B cell (primary cell): Measurements from ENCODE around the gene CCDC86. TPM values are rescaled to one million over a fixed set of nuclear protein-coding genes. Genes with fewer than 3 reads are reported as not detected.

Experiments used
- ATAC-seq: fragments of 200-7000 bp; cut with Tn5 transposase; one replicate; pipeline ENCODE4 v1.10.0; 2021; ENCODE audit warnings: low read depth, mild to moderate bottlenecking, moderate number of reproducible peaks, moderate library complexity
- CTCF ChIA-PET: fragments of 350-600 bp; sonication (Branson Sonifier 250); formaldehyde crosslinking; loops from one replicate; lab custom pipeline; 2021; ENCODE audit warnings: antibody characterized with exemption, inconsistent platforms; lab: Charles Lee
- POLR2A ChIA-PET: fragments of 350-600 bp; sonication (Branson Sonifier 250); formaldehyde crosslinking; loops from one replicate; lab custom pipeline; 2021; ENCODE audit warnings: antibody characterized with exemption; lab: Charles Lee
- DNase-seq: peaks from one replicate; pipeline ENCODE4 v3.0.0; 2013
- H2AFZ ChIP-seq: 2 replicates; pipeline ENCODE4 v1.6.1; 2012; ENCODE audit warnings: mild to moderate bottlenecking, low read depth, low read length; ENCODE audit not compliant: insufficient read depth, poor library complexity, severe bottlenecking
- H3K27ac ChIP-seq, 2 donors: 1 replicate in 1 of 2; 2 replicates in 1 of 2; pipeline ENCODE4 v1.5.1; 2012 to 2013; ENCODE audit warnings: low read length in 2 of 2, mild to moderate bottlenecking in 2 of 2, moderate library complexity in 1 of 2
- H3K27me3 ChIP-seq, 4 experiments: fragments of 200-600 bp in 1 of 4; sonication (generic) in 1 of 4; replicated peaks in 1 of 4; 1 replicate in 2 of 4; 2 replicates in 2 of 4; pipeline versions ENCODE4 v1.6.1 to v1.7.0; 2013 to 2016; ENCODE audit warnings: low read length in 3 of 4, mild to moderate bottlenecking in 2 of 4, mixed read lengths in 1 of 4, moderate library complexity in 1 of 4; ENCODE audit not compliant: insufficient read depth in 4 of 4, control insufficient read depth in 3 of 4; ENCODE audit errors: control extremely low read depth in 1 of 4
- H3K36me3 ChIP-seq, 2 experiments: replicated peaks in 1 of 2; 1 replicate in 1 of 2; 2 replicates in 1 of 2; pipeline versions ENCODE4 v1.6.1 to v1.7.1; 2013; ENCODE audit warnings: low read length in 1 of 2; ENCODE audit not compliant: insufficient read depth in 2 of 2, control insufficient read depth in 1 of 2; ENCODE audit errors: control extremely low read depth in 1 of 2, extremely low read depth in 1 of 2
- H3K4me1 ChIP-seq, 2 donors: fragments of 200-600 bp in 1 of 2; sonication (generic) in 1 of 2; 1 replicate in 1 of 2; 2 replicates in 1 of 2; pipeline versions ENCODE4 v1.5.1 to v1.6.1; 2013 to 2017; ENCODE audit warnings: low read length in 2 of 2; ENCODE audit not compliant: control insufficient read depth in 2 of 2, insufficient read depth in 2 of 2
- H3K4me2 ChIP-seq: replicated peaks from 2 replicates; pipeline ENCODE3; 2012; ENCODE audit warnings: mild to moderate bottlenecking, low read depth, low read length; ENCODE audit not compliant: poor library complexity, severe bottlenecking
- H3K4me3 ChIP-seq, 5 experiments: fragments of 200-600 bp in 1 of 5; sonication (generic) in 1 of 5; 1 replicate in 3 of 5; 2 replicates in 2 of 5; pipeline versions ENCODE4 v1.5.1 to v1.7.0; 2011 to 2016; ENCODE audit warnings: low read length in 4 of 5, mild to moderate bottlenecking in 4 of 5, low read depth in 2 of 5, control low read depth in 1 of 5, moderate library complexity in 1 of 5; ENCODE audit not compliant: insufficient read depth in 1 of 5; ENCODE audit errors: control extremely low read depth in 1 of 5, extremely low read depth in 1 of 5
- H3K79me2 ChIP-seq: fragments of 200-600 bp; sonication (generic); one replicate; pipeline ENCODE4 v1.6.0; 2016; ENCODE audit warnings: low read length; ENCODE audit not compliant: control insufficient read depth, insufficient read depth
- H3K9ac ChIP-seq: fragments of 200-600 bp; sonication (generic); 2 replicates; pipeline ENCODE4 v1.6.1; 2017; ENCODE audit warnings: mild to moderate bottlenecking, low read length, moderate library complexity
- H3K9me3 ChIP-seq, 3 donors: one replicate each; pipeline versions ENCODE4 v1.6.1 to v1.7.1; 2013; ENCODE audit warnings: low read length in 2 of 3; ENCODE audit not compliant: control insufficient read depth in 2 of 3, insufficient read depth in 1 of 3; ENCODE audit errors: control extremely low read depth in 1 of 3
- H4K20me1 ChIP-seq: 2 replicates; pipeline ENCODE4 v1.6.0; 2012; ENCODE audit warnings: mild to moderate bottlenecking, low read length; ENCODE audit not compliant: insufficient read depth, control insufficient read depth, poor library complexity, severe bottlenecking
- H3K27ac Mint-ChIP-seq: one replicate; pipeline ENCODE4 v1.8.0; 2021; ENCODE audit warnings: mixed read lengths
- H3K27me3 Mint-ChIP-seq: one replicate; pipeline ENCODE4 v1.8.0; 2021; ENCODE audit warnings: mixed read lengths
- H3K4me1 Mint-ChIP-seq: one replicate; pipeline ENCODE4 v1.8.0; 2021; ENCODE audit warnings: mixed read lengths
- H3K4me3 Mint-ChIP-seq: one replicate; pipeline ENCODE4 v1.8.0; 2021; ENCODE audit warnings: mixed read lengths
- H3K9me3 Mint-ChIP-seq: one replicate; pipeline ENCODE4 v1.8.0; 2022; ENCODE audit warnings: mixed read lengths; ENCODE audit not compliant: insufficient read depth
- CTCF ChIP-seq: fragments of 200-600 bp; IDR thresholded peaks from one replicate; pipeline ENCODE4 v1.8.0; 2022; ENCODE audit warnings: antibody characterized with exemption, mild to moderate bottlenecking
- EZH2 ChIP-seq: IDR thresholded peaks from 2 replicates; pipeline ENCODE4 v1.6.1; 2012; ENCODE audit warnings: borderline replicate concordance, low read depth, mild to moderate bottlenecking, moderate library complexity, low read length; ENCODE audit not compliant: insufficient read depth, poor library complexity, severe bottlenecking
- WGBS: methylation state at CpG from one replicate; pipeline ENCODE4 v1.1.5; 2013; ENCODE audit warnings: missing lambda C conversion rate; ENCODE audit not compliant: insufficient coverage; 5-methylcytosine and 5-hydroxymethylcytosine counted together
- intact Hi-C: fragments of 100-400 bp; cut with micrococcal nuclease; formaldehyde crosslinking; loops from one replicate; pipeline ENCODE4 v1.10.0; 2022
- polyA plus RNA-seq: library from polyadenylated mRNA; depleted of rRNA; stranded (reverse); fragments of >200 nt; gene quantifications from 2 replicates; pipeline ENCODE4 v1.2.3, GENCODE V29; 2012
- total RNA-seq, 2 donors: library from RNA; stranded (reverse); fragments of 120-200 nt in 1 of 2; gene quantifications; 1 replicate in 1 of 2; 2 replicates in 1 of 2; pipeline versions ENCODE4 v1.2.3 to v1.2.4, GENCODE V29; 2013 to 2022

The CCDC86 gene
- total and polyA plus RNA-seq, 2 donors (not counting 1 experiment from before 2014, with no cell fraction given), result 10.5 to 12.4 TPM

GRCh38 chr11:60867871-60868681 lies 26.2 kb downstream of the CCDC86 start:
- no peaks in the 10 kb centered on the region for H3K36me3 ChIP-seq
- H4K20me1 ChIP-seq, result no peaks in the 10 kb centered on the region
- Mint-ChIP-seq H3K9me3 (no peaks in the 10 kb centered on the region), H3K4me3 (no peak overlapping the region), H3K27ac (no peak overlapping the region), H3K27me3 (no peaks in the 10 kb centered on the region), H3K4me1 (no peaks in the 10 kb centered on the region)
- H3K79me2 ChIP-seq, result no peaks in the 10 kb centered on the region
- WGBS, result 68% methylated on average over 9 of the region's 10 CpGs
- ATAC-seq (no peak), DNase-seq (no peak)
- ChIA-PET CTCF (no interaction called here), POLR2A (no interaction called here)
- H3K9ac ChIP-seq, result no peak overlapping the region
- intact Hi-C loops, result no loop called here
- H3K4me2 ChIP-seq, result no peak overlapping the region
- no peaks in the 10 kb centered on the region for H3K9me3 ChIP-seq
- TF ChIP-seq EZH2 (no peak), CTCF (no peak)
- H2AFZ ChIP-seq, result no peak overlapping the region
- H3K27me3 ChIP-seq, result no peaks in the 10 kb centered on the region
- no peaks in the 10 kb centered on the region for H3K4me1 ChIP-seq
- H3K27ac ChIP-seq, result no peak overlapping the region
- H3K4me3 ChIP-seq, result no peak overlapping the region

GRCh38 chr11:60868682-60869450 lies 27.0 kb downstream of the CCDC86 start:
- no peak overlapping the region for H2AFZ ChIP-seq
- H3K27ac ChIP-seq, result no peak overlapping the region
- H3K9me3 Mint-ChIP-seq, result no peaks in the 10 kb centered on the region
- no peak for DNase-seq
- no peaks in the 10 kb centered on the region for H3K27me3 ChIP-seq
- CTCF ChIA-PET, result interaction anchor here (0.8 kb wide), 1 partner anchor 31 kb away, joined by 3 read pairs; no protein-coding TSS in a partner anchor
- no peak overlapping the region for H3K4me2 ChIP-seq
- H3K9me3 ChIP-seq, result no peaks in the 10 kb centered on the region
- no peak overlapping the region for H3K4me3 ChIP-seq
- H4K20me1 ChIP-seq, result no peaks in the 10 kb centered on the region
- no peaks in the 10 kb centered on the region for H3K4me1 ChIP-seq
- no peak overlapping the region for H3K9ac ChIP-seq
- no peak for TF ChIP-seq CTCF
- POLR2A ChIA-PET, result no interaction called here
- no peak for ATAC-seq
- H3K79me2 ChIP-seq, result no peaks in the 10 kb centered on the region
- intact Hi-C loops, result no loop called here
- H3K4me1 Mint-ChIP-seq, result no peaks in the 10 kb centered on the region
- no peaks in the 10 kb centered on the region for H3K27me3 Mint-ChIP-seq
- no peaks in the 10 kb centered on the region for H3K36me3 ChIP-seq
- no peak overlapping the region for H3K27ac Mint-ChIP-seq
- H3K4me3 Mint-ChIP-seq, result no peak overlapping the region
- 92% methylated on average over 3 of the region's 10 CpGs for WGBS
